NOMO-1 treated with DMSO at 0.1 percent for 48 hours (cell line): Measurements from ENCODE around the gene HOXC9.

ENCODE experiments used
- DNase-seq: peaks from one replicate; lab custom pipeline; 2025; ENCODE audit not compliant: unreplicated experiment; lab: John Stamatoyannopoulos, UW

The HOXC9 gene

GRCh38 chr12:54000116-54001114, at the start of gene HOXC9:
TSS of gene HOXC9 (plus strand) at chr12:54000161. CDS start at chr12:54000189, 28 bp downstream.
- DNase-seq: no peak

- DNase-seq: no peak
These were observed 49.6 kb upstream of the HOXC9 start for GRCh38 chr12:53950437-53950773.

DNA sequence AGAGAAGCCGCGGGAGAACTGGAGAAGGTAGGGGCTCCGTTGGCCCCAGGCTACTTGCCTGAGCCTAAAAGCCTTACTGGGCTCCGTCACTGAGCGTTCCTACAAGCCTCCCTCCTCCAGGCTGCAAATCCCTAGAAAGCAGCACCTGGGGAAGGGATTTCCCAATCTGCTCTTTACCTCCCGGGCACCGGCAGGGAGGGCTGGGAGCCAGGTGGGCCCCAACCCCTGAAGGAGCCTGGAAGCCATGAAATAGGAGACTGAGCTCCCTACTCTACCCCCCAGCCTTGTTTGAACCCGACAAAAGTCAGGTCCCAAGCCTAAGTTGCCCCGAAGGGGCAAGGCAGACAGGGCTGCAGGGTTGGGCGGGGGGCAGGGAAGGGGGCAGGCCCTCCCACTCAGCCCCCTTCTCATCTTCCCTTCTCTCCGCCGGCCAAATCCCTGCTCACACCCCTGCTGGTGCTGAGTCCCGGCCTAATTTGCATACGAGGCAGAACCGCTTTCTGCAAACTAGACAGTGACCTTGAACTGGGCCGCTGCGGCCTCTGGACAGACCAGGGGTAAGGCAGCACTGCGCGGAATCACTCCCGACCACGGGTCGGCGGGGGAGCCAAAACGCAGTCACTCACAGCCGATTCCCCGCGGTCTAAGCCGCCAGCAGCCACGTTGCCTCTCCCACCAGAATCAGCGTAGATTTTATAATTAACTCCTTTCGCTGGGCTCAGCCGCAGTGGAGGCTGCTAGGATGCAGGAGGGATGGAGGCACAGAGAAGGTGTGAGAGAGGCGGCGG, 49.0 kb upstream of the HOXC9 start:
- DNase-seq: no peak

GRCh38 chr12:53951577-53952334, 48.2 kb upstream of the HOXC9 start:
- DNase-seq: no peak

- DNase-seq: no peak
These were observed 47.6 kb upstream of the HOXC9 start for GRCh38 chr12:53952335-53952694.

DNA sequence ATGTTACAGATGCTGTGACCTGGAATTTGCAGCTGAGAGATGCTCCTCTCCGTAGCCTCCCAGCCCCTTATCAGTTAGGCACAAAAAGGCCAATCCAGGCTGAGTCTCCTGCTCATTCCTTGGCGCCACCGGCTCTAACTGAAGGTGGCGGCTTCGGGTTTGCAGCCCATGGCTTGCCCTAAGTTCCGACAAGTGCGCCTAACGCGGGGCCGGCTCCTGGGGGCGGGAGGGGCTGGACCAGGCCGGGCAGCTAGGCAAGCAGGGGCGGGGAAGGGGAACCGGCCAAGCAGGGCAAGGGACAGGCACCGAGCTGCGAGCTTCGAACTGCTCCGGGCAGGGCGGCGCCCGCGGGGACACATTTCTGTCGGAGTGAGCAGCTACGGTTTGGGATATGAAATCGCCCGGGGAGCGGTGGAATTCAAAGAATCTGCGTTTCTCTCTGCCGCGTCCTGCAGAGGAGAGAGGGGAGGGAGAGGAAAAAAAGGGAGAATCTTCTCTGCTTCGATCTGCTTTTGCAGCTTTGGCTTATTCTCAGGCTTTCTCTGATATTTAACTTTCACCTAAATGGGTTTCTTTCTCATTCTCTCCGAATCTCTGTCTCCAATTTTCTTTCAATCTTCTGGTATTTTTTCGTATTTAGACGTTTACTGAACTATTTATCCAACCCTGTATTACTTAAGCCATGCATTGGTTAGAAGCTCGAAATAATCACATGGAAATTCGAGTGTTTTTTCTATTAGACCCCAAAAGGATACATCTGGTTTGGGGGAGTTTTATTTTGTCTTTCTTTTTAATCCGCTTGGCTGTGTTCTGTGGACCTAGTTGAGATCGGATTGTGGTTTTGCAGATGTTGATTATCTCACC, 46.9 kb upstream of the HOXC9 start:
- no peak for DNase-seq

GRCh38 chr12:53953831-53954693, 45.9 kb upstream of the HOXC9 start:
- no peak for DNase-seq

GRCh38 chr12:53954694-53955035, 45.3 kb upstream of the HOXC9 start, which contains the start of gene HOXC12:
TSS of gene HOXC12 (plus strand) at chr12:53954903. CDS start at chr12:53954930, 27 bp downstream.
- DNase-seq: no peak

DNA sequence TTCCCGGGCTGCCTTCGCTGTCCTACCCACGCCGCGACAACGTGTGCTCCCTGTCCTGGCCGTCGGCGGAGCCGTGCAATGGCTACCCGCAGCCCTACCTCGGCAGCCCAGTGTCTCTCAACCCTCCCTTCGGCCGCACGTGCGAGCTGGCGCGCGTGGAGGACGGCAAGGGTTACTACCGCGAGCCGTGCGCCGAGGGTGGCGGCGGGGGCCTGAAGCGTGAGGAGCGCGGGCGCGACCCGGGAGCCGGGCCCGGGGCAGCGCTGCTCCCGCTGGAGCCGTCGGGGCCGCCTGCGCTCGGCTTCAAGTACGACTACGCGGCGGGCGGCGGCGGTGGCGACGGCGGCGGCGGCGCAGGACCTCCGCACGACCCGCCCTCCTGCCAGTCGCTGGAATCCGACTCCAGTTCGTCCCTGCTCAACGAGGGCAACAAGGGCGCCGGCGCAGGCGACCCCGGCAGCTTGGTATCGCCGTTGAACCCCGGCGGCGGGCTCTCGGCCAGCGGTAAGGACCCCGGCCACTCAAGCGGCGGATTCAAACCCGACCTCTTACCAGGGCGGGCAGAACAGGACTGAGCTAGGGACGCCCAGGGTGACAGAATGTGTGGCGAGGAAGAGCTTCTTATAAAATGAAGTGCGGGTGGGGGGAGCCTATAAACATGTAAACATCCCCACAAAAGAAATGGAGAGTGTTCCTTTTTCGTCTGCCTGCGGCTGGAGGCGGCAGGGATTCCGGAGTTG, 44.8 kb upstream of the HOXC9 start:
- no peak for DNase-seq

- no peak for DNase-seq
These were observed 44.1 kb upstream of the HOXC9 start for GRCh38 chr12:53955776-53956250.

- DNase-seq: no peak
These were observed 43.6 kb upstream of the HOXC9 start for GRCh38 chr12:53956251-53956887.

GRCh38 chr12:53956914-53957536, 42.9 kb upstream of the HOXC9 start:
- peak; percentile 25 for DNase-seq

DNA sequence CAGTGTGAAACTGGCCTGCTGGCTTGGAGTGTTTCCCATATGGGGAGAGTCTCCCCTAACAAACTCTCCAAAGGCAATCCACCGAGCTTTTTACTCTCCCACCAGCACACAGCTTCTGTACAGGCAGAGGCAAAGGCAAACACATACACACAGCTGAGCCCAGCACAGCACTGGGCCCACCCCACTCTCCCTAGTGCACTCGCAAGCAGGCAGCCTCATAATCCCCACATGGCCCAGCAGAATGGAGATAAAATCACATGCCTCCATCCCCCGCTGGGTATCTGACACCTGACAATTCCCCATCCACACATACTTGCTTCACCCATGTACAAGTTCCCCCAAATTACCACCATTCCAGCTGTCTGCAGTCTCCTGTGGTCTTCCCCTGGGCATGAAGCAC, 41.8 kb upstream of the HOXC9 start:
- DNase-seq: no peak

- no peak for DNase-seq
These were observed 40.6 kb upstream of the HOXC9 start for GRCh38 chr12:53959314-53959713.

GRCh38 chr12:53960187-53961024, 39.6 kb upstream of the HOXC9 start:
- DNase-seq: no peak

DNA sequence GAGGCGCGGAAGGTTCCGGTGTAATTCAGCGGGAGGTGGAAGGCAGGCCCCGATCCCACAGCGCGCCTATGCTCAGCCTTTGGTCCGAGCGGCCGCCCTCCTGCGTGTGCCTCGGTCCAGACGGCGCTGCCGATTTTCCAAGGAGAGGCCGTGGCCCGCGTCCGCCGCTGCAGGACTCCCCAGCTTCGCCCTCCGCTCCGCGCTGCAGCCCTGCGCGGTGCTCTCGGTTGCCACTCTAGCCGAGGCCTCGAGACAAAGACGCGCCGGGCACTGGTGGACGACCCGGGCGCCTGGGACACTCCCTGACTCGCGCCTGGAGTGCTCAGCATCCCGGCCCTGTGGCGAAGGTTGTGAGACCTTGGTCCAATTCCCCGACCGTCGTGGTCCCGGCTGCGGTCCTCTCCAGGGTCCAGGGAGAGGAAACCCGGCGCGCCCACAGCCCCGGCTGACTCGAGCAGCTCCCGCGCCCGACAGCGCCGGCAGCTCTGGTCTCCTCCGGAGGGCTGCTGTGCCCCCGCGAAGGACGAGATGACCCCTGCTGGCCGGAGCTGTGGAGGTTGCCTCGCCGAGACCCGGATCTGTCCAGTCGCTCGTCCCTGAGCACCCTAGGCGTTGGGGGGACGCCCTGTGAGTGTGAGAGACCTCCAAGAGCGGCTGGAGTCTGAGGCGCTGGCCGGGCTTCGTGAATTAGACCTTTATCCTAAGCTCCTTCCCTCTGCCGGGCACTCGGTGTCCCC, 38.8 kb upstream of the HOXC9 start:
- DNase-seq: no peak
